HEK293 (cell line): ENCODE data around the gene ASXL2.

Source experiments
- KLF8 ChIP-seq: fragments of 450-650 bp; formaldehyde crosslinking; IDR thresholded peaks from 2 replicates; pipeline ENCODE4 v1.5.1; 2016; ENCODE audit warnings: missing biosample characterization, missing genetic modification characterization
- ZBTB8A ChIP-seq: fragments of 450-650 bp; formaldehyde crosslinking; IDR thresholded peaks from 2 replicates; pipeline ENCODE4 v1.5.1; 2016; ENCODE audit warnings: missing biosample characterization, missing genetic modification characterization
- ZNF274 ChIP-seq, 2 experiments: fragments of 200-500 bp in 1 of 2; fragments of 450-650 bp in 1 of 2; sonication (Bioruptor generic) in 1 of 2; formaldehyde crosslinking in 1 of 2; IDR thresholded peaks; 2 replicates each; pipeline versions ENCODE4 v1.5.1 to v1.6.1; 2014 to 2016; ENCODE audit warnings: borderline replicate concordance in 1 of 2, inconsistent platforms in 1 of 2, low read length in 1 of 2, missing biosample characterization in 1 of 2, missing genetic modification characterization in 1 of 2
- TF ChIP-seq, protein P1 (sequence below): fragments of 450-650 bp; formaldehyde crosslinking; IDR thresholded peaks from 2 replicates; pipeline ENCODE4 v1.5.1; 2016; ENCODE audit warnings: missing biosample characterization, missing genetic modification characterization
- TF ChIP-seq, protein P2 (sequence below): fragments of 450-650 bp; formaldehyde crosslinking; IDR thresholded peaks from 2 replicates; pipeline ENCODE4 v1.5.1; 2016; ENCODE audit warnings: missing biosample characterization, missing genetic modification characterization

DNA sequence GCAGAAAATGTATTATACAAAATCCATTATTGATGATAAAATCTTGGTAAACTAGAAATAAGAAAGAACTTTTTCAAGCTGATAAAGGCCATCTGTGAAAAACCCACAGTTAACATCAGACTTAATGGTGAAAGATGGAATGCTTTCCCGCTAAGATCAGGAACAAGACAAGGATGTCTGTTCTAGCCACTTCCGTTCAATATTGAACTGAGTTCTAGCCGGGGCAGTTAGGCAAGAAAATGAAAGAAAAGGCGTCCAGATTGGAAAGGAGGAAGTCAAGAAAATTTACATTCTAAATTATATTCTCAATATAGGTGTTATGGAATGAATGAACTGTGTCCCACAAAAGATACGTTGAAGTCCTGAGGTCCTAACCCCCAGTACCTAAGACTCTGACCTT is 165.8 kb downstream of the ASXL2 start:
- TF ChIP-seq, protein P1, sequence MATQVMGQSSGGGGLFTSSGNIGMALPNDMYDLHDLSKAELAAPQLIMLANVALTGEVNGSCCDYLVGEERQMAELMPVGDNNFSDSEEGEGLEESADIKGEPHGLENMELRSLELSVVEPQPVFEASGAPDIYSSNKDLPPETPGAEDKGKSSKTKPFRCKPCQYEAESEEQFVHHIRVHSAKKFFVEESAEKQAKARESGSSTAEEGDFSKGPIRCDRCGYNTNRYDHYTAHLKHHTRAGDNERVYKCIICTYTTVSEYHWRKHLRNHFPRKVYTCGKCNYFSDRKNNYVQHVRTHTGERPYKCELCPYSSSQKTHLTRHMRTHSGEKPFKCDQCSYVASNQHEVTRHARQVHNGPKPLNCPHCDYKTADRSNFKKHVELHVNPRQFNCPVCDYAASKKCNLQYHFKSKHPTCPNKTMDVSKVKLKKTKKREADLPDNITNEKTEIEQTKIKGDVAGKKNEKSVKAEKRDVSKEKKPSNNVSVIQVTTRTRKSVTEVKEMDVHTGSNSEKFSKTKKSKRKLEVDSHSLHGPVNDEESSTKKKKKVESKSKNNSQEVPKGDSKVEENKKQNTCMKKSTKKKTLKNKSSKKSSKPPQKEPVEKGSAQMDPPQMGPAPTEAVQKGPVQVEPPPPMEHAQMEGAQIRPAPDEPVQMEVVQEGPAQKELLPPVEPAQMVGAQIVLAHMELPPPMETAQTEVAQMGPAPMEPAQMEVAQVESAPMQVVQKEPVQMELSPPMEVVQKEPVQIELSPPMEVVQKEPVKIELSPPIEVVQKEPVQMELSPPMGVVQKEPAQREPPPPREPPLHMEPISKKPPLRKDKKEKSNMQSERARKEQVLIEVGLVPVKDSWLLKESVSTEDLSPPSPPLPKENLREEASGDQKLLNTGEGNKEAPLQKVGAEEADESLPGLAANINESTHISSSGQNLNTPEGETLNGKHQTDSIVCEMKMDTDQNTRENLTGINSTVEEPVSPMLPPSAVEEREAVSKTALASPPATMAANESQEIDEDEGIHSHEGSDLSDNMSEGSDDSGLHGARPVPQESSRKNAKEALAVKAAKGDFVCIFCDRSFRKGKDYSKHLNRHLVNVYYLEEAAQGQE (tag by site-specific recombination) = no peak
- TF ChIP-seq KLF8 (tag by site-specific recombination) (no peak), ZBTB8A (no peak), ZNF274 (IDR thresholded peaks at IDR 0.05; ENCODE audit: low read length) (no peak), ZNF274 (tag by site-specific recombination; IDR thresholded peaks at IDR 0.05; ENCODE audit: borderline replicate concordance) (no peak)
- TF ChIP-seq, protein P2, sequence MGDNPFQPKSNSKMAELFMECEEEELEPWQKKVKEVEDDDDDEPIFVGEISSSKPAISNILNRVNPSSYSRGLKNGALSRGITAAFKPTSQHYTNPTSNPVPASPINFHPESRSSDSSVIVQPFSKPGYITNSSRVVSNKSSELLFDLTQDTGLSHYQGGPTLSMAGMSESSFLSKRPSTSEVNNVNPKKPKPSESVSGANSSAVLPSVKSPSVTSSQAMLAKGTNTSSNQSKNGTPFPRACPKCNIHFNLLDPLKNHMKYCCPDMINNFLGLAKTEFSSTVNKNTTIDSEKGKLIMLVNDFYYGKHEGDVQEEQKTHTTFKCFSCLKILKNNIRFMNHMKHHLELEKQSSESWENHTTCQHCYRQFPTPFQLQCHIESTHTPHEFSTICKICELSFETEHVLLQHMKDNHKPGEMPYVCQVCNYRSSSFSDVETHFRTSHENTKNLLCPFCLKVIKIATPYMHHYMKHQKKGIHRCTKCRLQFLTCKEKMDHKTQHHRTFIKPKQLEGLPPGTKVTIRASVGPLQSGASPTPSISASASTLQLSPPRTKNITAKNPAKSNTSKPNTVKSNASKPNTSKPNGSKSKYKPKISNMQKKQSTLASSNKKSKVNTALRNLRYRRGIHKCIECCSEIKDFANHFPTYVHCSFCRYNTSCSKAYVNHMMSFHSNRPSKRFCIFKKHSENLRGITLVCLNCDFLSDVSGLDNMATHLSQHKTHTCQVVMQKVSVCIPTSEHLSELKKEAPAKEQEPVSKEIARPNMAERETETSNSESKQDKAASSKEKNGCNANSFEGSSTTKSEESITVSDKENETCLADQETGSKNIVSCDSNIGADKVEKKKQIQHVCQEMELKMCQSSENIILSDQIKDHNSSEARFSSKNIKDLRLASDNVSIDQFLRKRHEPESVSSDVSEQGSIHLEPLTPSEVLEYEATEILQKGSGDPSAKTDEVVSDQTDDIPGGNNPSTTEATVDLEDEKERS (tag by site-specific recombination) = no peak
